A673 (cell line): ENCODE measurements around the gene IGFN1. TPM values are rescaled to one million over a fixed set of nuclear protein-coding genes. Genes with fewer than 3 reads are reported as not detected.
"Not testable (repeated sequence)": the region's sequence is repeated elsewhere in the genome, so short reads cannot be mapped to it uniquely, and the experiment has no call there.

Experiments used
- BruUV-seq: library from RNA; stranded (reverse); fragments of 400-500 nt; replicated peaks from 2 replicates; lab custom pipeline; 2021; lab: Mats Ljungman, UMichigan
- CTCF ChIA-PET: fragments of 300-600 bp; sonication (Branson Sonifier 250); formaldehyde crosslinking; loops from one replicate; lab custom pipeline; 2022; ENCODE audit warnings: antibody characterized with exemption; lab: Charles Lee
- POLR2A ChIA-PET: fragments of 300-600 bp; sonication (Branson Sonifier 250); formaldehyde crosslinking; loops from one replicate; lab custom pipeline; 2022; ENCODE audit warnings: antibody characterized with exemption; ENCODE audit not compliant: low non-redundant PET; lab: Charles Lee
- DNase-seq: peaks from one replicate; pipeline ENCODE4 v3.0.0-alpha.2; 2015; ENCODE audit warnings: low spot score
- H3K27ac ChIP-seq: fragments of 200-600 bp; sonication (generic); 2 replicates; pipeline ENCODE4 v1.5.1; 2016; ENCODE audit warnings: mixed run types, low read depth, mild to moderate bottlenecking, mixed read lengths, antibody characterized with exemption, low read length; ENCODE audit not compliant: poor library complexity, severe bottlenecking
- H3K27me3 ChIP-seq: fragments of 200-600 bp; sonication (generic); replicated peaks from 2 replicates; pipeline ENCODE4 v1.6.1; 2017; ENCODE audit warnings: mixed run types, low read depth, mild to moderate bottlenecking, mixed read lengths, antibody characterized with exemption, low read length; ENCODE audit not compliant: insufficient read depth, poor library complexity
- H3K36me3 ChIP-seq: fragments of 200-600 bp; sonication (generic); 2 replicates; pipeline ENCODE4 v1.6.1; 2016; ENCODE audit warnings: mixed run types, mild to moderate bottlenecking, mixed read lengths, antibody characterized with exemption, low read length; ENCODE audit not compliant: insufficient read depth, poor library complexity, severe bottlenecking
- H3K4me1 ChIP-seq: fragments of 200-600 bp; sonication (generic); 2 replicates; pipeline ENCODE4 v1.6.1; 2017; ENCODE audit warnings: mixed run types, mild to moderate bottlenecking, mixed read lengths, antibody characterized with exemption, low read length; ENCODE audit not compliant: insufficient read depth, poor library complexity, severe bottlenecking
- H3K4me3 ChIP-seq: fragments of 200-600 bp; sonication (generic); 2 replicates; pipeline ENCODE4 v1.5.1; 2016; ENCODE audit warnings: low read depth, mixed run types, mild to moderate bottlenecking, mixed read lengths, low read length; ENCODE audit not compliant: poor library complexity, severe bottlenecking
- H3K9me3 ChIP-seq: fragments of 200-600 bp; sonication (generic); 2 replicates; pipeline ENCODE4 v1.6.1; 2016; ENCODE audit warnings: mixed run types, low read depth, mild to moderate bottlenecking, mixed read lengths, antibody characterized with exemption, low read length; ENCODE audit not compliant: poor library complexity, severe bottlenecking
- EZH2 ChIP-seq: fragments of 200-600 bp; sonication (generic); IDR thresholded peaks from 2 replicates; pipeline ENCODE4 v1.6.1; 2017; ENCODE audit warnings: borderline replicate concordance, low read depth, mild to moderate bottlenecking, mixed read lengths, antibody characterized with exemption, low read length; ENCODE audit not compliant: poor library complexity, severe bottlenecking
- intact Hi-C: fragments of 100-400 bp; cut with micrococcal nuclease; formaldehyde crosslinking; loops from one replicate; pipeline ENCODE4 v1.10.0; 2022; ENCODE audit not compliant: unreplicated experiment
- total RNA-seq: library from RNA; stranded (reverse); gene quantifications from 2 replicates; pipeline ENCODE4 v1.2.3, GENCODE V29; 2021
- TF ChIP-seq, protein P1 (sequence below): fragments of 300-800, 200-600 bp; sonication (generic); conservative IDR thresholded peaks from 2 replicates; pipeline ENCODE4 v1.5.1; 2017; ENCODE audit warnings: low read depth, mild to moderate bottlenecking, antibody characterized with exemption, low read length, moderate library complexity, mixed read lengths

The IGFN1 gene
- total RNA-seq, 1 experiment from 2014 or later = 1.2 TPM

DNA sequence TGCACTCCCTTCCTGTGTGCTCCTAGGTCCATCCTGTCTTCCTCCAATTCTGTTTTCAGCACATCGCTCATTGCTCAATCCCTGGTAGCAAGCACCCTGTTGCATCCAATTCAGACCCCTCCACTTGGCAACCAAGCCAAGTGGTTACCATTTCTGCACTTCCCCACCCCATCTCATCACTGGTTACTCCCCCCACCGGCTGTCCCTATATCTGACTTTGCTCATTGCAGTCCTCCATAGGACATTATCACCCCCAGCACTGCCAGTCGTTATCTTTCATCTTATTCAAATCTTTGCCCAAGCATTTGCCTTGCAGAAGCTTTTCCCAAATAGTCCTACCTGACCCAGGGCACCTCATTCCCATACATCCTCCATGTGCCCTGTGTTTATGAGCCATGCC is 34.3 kb upstream of the IGFN1 start:
- Histone ChIP-seq H3K9me3 (no peaks in the 10 kb centered on the region), H3K27me3 (no peaks in the 10 kb centered on the region), H3K4me1 (peaks cover 10% of the 10 kb centered on the region), H3K27ac (no peak overlapping the region), H3K36me3 (peaks cover 11% of the 10 kb centered on the region), H3K4me3 (no peak overlapping the region)
- intact Hi-C loops = no loop called here
- TF ChIP-seq EZH2 = no peak
- TF ChIP-seq, protein P1, sequence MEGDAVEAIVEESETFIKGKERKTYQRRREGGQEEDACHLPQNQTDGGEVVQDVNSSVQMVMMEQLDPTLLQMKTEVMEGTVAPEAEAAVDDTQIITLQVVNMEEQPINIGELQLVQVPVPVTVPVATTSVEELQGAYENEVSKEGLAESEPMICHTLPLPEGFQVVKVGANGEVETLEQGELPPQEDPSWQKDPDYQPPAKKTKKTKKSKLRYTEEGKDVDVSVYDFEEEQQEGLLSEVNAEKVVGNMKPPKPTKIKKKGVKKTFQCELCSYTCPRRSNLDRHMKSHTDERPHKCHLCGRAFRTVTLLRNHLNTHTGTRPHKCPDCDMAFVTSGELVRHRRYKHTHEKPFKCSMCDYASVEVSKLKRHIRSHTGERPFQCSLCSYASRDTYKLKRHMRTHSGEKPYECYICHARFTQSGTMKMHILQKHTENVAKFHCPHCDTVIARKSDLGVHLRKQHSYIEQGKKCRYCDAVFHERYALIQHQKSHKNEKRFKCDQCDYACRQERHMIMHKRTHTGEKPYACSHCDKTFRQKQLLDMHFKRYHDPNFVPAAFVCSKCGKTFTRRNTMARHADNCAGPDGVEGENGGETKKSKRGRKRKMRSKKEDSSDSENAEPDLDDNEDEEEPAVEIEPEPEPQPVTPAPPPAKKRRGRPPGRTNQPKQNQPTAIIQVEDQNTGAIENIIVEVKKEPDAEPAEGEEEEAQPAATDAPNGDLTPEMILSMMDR = no peak
- ChIA-PET CTCF (no interaction called here), POLR2A (no interaction called here)
- BruUV-seq = no TSS peak
- no peak for DNase-seq

DNA sequence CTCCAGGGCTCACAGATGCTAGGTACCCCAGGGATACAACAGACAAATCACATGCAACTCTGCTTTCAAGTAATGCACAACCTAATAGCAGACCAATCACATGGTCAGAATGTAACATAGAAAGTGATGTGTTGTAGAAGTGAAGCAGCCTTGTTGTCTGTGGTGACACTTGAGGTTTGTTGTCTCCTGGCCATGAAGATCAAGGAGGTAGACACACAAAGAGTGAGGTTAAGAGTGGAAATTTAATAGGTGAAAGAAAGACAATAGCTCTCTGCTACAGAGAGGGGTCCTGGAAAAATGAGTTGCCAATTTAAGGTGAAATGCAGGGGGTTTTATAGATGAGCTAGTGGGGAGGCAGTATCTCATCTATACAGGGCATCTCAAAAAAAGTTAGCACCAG is 33.8 kb upstream of the IGFN1 start:
- Histone ChIP-seq H3K9me3 (no peaks in the 10 kb centered on the region), H3K36me3 (peaks cover 7% of the 10 kb centered on the region), H3K27me3 (no peaks in the 10 kb centered on the region), H3K27ac (no peak overlapping the region), H3K4me3 (no peak overlapping the region), H3K4me1 (peaks cover 10% of the 10 kb centered on the region)
- POLR2A ChIA-PET = no interaction called here
- intact Hi-C loops = no loop called here
- CTCF ChIA-PET = no interaction called here
- TF ChIP-seq EZH2 = no peak
- TF ChIP-seq, protein P1 = no peak
- no peak for DNase-seq
- BruUV-seq = no TSS peak

DNA sequence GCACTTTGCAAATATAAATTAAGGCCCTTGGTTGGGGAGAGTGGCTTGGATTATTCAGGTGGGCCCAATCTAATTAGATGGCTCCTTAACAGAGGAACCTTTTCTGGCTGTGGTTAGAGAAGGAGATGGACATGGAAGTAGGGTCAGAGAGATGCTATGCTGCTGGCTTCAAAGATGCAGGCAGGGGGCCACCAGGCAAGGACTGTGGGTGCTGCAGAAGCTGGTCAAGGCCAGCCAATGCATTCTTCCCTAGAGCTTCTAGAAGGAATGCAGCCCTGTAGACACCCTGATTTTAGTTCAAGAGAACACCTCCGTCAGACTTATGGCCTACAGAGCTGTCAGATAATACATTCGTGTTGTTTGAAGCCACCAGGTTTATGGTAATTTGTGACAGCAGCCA is 32.7 kb upstream of the IGFN1 start:
- CTCF ChIA-PET = no interaction called here
- Histone ChIP-seq H3K9me3 (no peaks in the 10 kb centered on the region), H3K4me1 (peaks cover 6% of the 10 kb centered on the region), H3K27ac (no peak overlapping the region), H3K36me3 (no peaks in the 10 kb centered on the region), H3K27me3 (no peaks in the 10 kb centered on the region), H3K4me3 (no peak overlapping the region)
- POLR2A ChIA-PET = no interaction called here
- intact Hi-C loops = no loop called here
- no TSS peak for BruUV-seq
- DNase-seq = no peak
- TF ChIP-seq, protein P1 = no peak
- no peak for TF ChIP-seq EZH2

DNA sequence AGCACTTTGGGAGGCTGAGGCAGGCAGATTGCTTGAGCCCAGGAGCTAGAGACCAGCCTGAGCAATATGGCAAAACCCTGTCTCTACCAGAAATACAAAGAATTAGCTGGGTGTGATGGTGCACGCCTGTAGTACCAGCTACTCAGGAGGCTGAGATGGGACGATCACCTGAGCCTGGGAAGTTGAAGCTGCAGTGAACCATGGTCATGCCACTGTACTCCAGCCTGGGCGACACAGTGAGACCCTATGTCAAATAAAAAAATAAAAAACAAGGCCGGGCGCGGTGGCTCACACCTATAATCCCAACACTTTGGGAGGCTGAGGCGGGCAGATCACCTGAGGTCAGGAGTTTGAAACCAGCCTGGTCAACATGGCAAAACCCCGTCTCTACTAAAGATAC is 27.6 kb upstream of the IGFN1 start:
- H3K36me3 ChIP-seq, H3K4me3 ChIP-seq: not testable (repeated sequence)

More for the DNA sequence above, 27.6 kb upstream of the IGFN1 start:
- H3K27me3 ChIP-seq, DNase-seq, H3K9me3 ChIP-seq, CTCF ChIA-PET, BruUV-seq, intact Hi-C loops, H3K4me1 ChIP-seq, POLR2A ChIA-PET, H3K27ac ChIP-seq: not testable (repeated sequence)
